CD4-positive, alpha-beta T cell (primary cell): ENCODE data around the gene CEP295NL. TPM values are rescaled to one million over a fixed set of nuclear protein-coding genes. Genes with fewer than 3 reads are reported as not detected.
A peak's percentile ranks its signal among the peaks of the same experiment; 100 is the strongest.
"Not testable (repeated sequence)": the region's sequence is repeated elsewhere in the genome, so short reads cannot be mapped to it uniquely, and the experiment has no call there.

Source experiments
- ATAC-seq: fragments of 200-7000 bp; cut with Tn5 transposase; one replicate; pipeline ENCODE4 v1.10.0; 2022; ENCODE audit warnings: mild to moderate bottlenecking; ENCODE audit not compliant: poor library complexity
- CTCF ChIA-PET: fragments of 350-600 bp; sonication (Branson Sonifier 250); formaldehyde crosslinking; loops from one replicate; lab custom pipeline; 2021; ENCODE audit warnings: antibody characterized with exemption, inconsistent platforms; lab: Charles Lee
- POLR2A ChIA-PET: fragments of 350-600 bp; sonication (Branson Sonifier 250); formaldehyde crosslinking; loops from one replicate; lab custom pipeline; 2021; ENCODE audit warnings: antibody characterized with exemption, inconsistent platforms; lab: Charles Lee
- DNase-seq, 14 experiments: peaks; one replicate each; pipeline ENCODE4 v3.0.0-alpha.2; 2013 to 2020; ENCODE audit warnings: mixed read lengths in 2 of 14
- H3K27ac ChIP-seq, 2 donors: one replicate each; pipeline versions ENCODE4 v1.5.1 to v1.7.0; 2013; ENCODE audit warnings: low read length in 2 of 2, low read depth in 1 of 2, mild to moderate bottlenecking in 1 of 2
- H3K27me3 ChIP-seq, 2 experiments: 1 replicate in 1 of 2; 2 replicates in 1 of 2; pipeline versions ENCODE4 v1.6.1 to v1.7.0; 2013; ENCODE audit warnings: low read length in 2 of 2, control low read depth in 1 of 2, mild to moderate bottlenecking in 1 of 2, moderate library complexity in 1 of 2; ENCODE audit not compliant: insufficient read depth in 2 of 2, control insufficient read depth in 1 of 2
- H3K36me3 ChIP-seq: one replicate; pipeline ENCODE4 v1.6.1; 2013; ENCODE audit warnings: low read length, control low read depth; ENCODE audit not compliant: insufficient read depth
- H3K4me1 ChIP-seq: one replicate; pipeline ENCODE4 v1.6.1; 2013; ENCODE audit warnings: low read length, control low read depth; ENCODE audit not compliant: insufficient read depth
- H3K4me3 ChIP-seq: one replicate; pipeline ENCODE4 v1.5.1; 2013; ENCODE audit warnings: mild to moderate bottlenecking, low read length, moderate library complexity
- H3K9me3 ChIP-seq, 2 experiments: 1 replicate in 1 of 2; 2 replicates in 1 of 2; pipeline versions ENCODE4 v1.6.1 to v1.7.0; 2013; ENCODE audit warnings: low read length in 2 of 2, mild to moderate bottlenecking in 2 of 2, control low read depth in 1 of 2, moderate library complexity in 1 of 2; ENCODE audit not compliant: control insufficient read depth in 1 of 2, insufficient read depth in 1 of 2
- H3K27ac Mint-ChIP-seq: one replicate; pipeline ENCODE4 v1.8.0; 2020; ENCODE audit warnings: mixed read lengths
- H3K27me3 Mint-ChIP-seq: one replicate; pipeline ENCODE4 v1.8.0; 2021; ENCODE audit warnings: mixed read lengths
- H3K36me3 Mint-ChIP-seq: one replicate; pipeline ENCODE4 v1.8.0; 2021; ENCODE audit warnings: low read depth, mixed read lengths
- H3K4me1 Mint-ChIP-seq: one replicate; pipeline ENCODE4 v1.8.0; 2021; ENCODE audit warnings: low read depth, mixed read lengths
- H3K4me3 Mint-ChIP-seq: one replicate; pipeline ENCODE4 v1.8.0; 2020; ENCODE audit warnings: mild to moderate bottlenecking, mixed read lengths
- H3K9me3 Mint-ChIP-seq: one replicate; pipeline ENCODE4 v1.8.0; 2020; ENCODE audit warnings: mixed read lengths
- intact Hi-C, 2 experiments: fragments of 100-400 bp; cut with DNase I in 1 of 2; cut with micrococcal nuclease in 1 of 2; formaldehyde crosslinking; loops; one replicate each; pipeline versions ENCODE4 v1.15.1 to v1.9.0; 2023 to 2025; cut with DNase I, micrococcal nuclease
- total RNA-seq, 174 experiments: library from RNA in 2 of 174; stranded (reverse) in 2 of 174; gene quantifications; one replicate each; pipeline ENCODE4 v1.2.3 and lab custom pipeline; 2021 to 2026
- TF ChIP-seq, protein P1 (sequence below): fragments of 200-600 bp; IDR thresholded peaks from one replicate; pipeline ENCODE4 v1.8.0; 2022; ENCODE audit warnings: antibody characterized with exemption, mild to moderate bottlenecking

The CEP295NL gene
- total RNA-seq, 2 experiments from 2014 or later, result 2.6 to 2.7 TPM

DNA sequence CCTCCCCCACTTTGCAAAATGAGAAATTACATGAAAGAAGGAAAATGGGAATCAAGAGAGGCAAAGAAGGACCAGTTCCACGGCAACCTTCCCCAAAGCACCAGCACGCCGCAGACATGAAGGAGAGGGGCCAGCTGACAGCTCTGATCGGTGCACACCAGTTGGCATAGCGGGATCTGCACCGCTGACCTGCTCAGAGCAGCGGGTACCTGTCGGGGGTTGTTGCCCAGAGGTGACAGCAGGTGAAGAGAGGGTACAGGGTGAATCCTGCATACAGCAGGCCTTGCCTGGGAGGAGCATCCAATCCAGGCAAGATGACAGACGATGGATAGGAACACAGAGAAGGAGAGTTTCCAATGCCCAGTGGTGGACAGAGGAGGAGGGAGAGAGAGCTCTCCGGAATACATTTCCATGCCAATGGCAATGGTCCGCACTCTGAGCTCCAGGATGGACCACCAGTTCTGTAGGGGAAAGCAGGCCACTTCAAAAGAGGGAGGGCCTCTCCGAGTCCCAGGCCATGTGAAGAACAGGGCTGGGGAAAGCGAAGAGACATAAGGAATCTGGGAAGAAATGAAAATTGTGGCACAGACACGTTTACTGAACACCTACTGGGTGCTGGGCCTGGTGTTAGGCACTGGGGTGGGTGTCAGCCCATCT is 24.0 kb downstream of the CEP295NL start:
- Mint-ChIP-seq H3K27ac (peak overlapping the region; percentile 87), H3K27me3 (peaks cover 6% of the 10 kb centered on the region), H3K9me3 (no peaks in the 10 kb centered on the region), H3K36me3 (no peaks in the 10 kb centered on the region), H3K4me3 (peak overlapping the region; percentile 83), H3K4me1 (peaks cover 39% of the 10 kb centered on the region)
- no peak overlapping the region for H3K27ac ChIP-seq
- H3K36me3 ChIP-seq, result no peaks in the 10 kb centered on the region
- H3K4me3 ChIP-seq, result peak overlapping the region; percentile 37
- ChIA-PET POLR2A (no interaction called here), CTCF (no interaction called here)
- H3K27me3 ChIP-seq, result peaks cover 0 to 4% of the 10 kb centered on the region in 2 experiments
- TF ChIP-seq, protein P1, sequence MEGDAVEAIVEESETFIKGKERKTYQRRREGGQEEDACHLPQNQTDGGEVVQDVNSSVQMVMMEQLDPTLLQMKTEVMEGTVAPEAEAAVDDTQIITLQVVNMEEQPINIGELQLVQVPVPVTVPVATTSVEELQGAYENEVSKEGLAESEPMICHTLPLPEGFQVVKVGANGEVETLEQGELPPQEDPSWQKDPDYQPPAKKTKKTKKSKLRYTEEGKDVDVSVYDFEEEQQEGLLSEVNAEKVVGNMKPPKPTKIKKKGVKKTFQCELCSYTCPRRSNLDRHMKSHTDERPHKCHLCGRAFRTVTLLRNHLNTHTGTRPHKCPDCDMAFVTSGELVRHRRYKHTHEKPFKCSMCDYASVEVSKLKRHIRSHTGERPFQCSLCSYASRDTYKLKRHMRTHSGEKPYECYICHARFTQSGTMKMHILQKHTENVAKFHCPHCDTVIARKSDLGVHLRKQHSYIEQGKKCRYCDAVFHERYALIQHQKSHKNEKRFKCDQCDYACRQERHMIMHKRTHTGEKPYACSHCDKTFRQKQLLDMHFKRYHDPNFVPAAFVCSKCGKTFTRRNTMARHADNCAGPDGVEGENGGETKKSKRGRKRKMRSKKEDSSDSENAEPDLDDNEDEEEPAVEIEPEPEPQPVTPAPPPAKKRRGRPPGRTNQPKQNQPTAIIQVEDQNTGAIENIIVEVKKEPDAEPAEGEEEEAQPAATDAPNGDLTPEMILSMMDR, result no peak
- H3K9me3 ChIP-seq, result no peaks in the 10 kb centered on the region
- intact Hi-C loops, result no loop called here
- no peak for DNase-seq
- no peak for ATAC-seq
- H3K4me1 ChIP-seq, result peaks cover 33% of the 10 kb centered on the region

DNA sequence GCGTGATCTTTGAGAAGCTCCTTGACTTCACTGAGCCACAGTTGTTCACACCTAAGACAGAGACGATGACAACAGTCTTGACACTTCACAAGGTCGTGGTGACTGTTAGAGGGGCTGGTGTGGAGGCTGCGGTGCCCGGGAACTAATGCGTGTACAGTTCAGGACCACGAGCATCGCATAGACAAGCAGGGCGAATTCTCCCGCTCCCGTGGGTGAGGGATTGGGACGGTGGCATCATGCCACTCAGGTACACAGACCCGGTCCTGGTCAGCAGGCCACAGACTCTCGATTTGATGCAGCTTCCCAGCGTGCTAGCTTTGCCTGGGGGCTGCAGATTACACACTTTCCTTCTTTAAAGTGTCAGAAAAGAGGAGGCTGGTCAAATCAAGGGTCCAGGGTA is 24.7 kb downstream of the CEP295NL start:
- no peaks in the 10 kb centered on the region for H3K9me3 ChIP-seq
- H3K27me3 ChIP-seq, result peaks cover 0 to 4% of the 10 kb centered on the region in 2 experiments
- Mint-ChIP-seq H3K9me3 (no peaks in the 10 kb centered on the region), H3K4me3 (peak overlapping the region; percentile 45), H3K36me3 (no peaks in the 10 kb centered on the region), H3K27me3 (peaks cover 6% of the 10 kb centered on the region), H3K4me1 (peaks cover 37% of the 10 kb centered on the region), H3K27ac (peak overlapping the region; percentile 29)
- H3K36me3 ChIP-seq, result no peaks in the 10 kb centered on the region
- ChIA-PET CTCF (no interaction called here), POLR2A (no interaction called here)
- no peak for DNase-seq
- no peak overlapping the region for H3K4me3 ChIP-seq
- no peak overlapping the region for H3K27ac ChIP-seq
- peaks cover 26% of the 10 kb centered on the region for H3K4me1 ChIP-seq
- TF ChIP-seq, protein P1, result no peak
- ATAC-seq, result no peak
- intact Hi-C loops, result no loop called here

- H3K27me3 ChIP-seq, H3K4me3 Mint-ChIP-seq, H3K27ac Mint-ChIP-seq, DNase-seq, H3K4me3 ChIP-seq, H3K27me3 Mint-ChIP-seq, H3K9me3 ChIP-seq, H3K36me3 ChIP-seq, intact Hi-C loops, H3K9me3 Mint-ChIP-seq, CTCF ChIA-PET, H3K27ac ChIP-seq, ATAC-seq, POLR2A ChIA-PET, H3K36me3 Mint-ChIP-seq: not testable (repeated sequence)
- H3K4me1 ChIP-seq, result peaks cover 17% of the 10 kb centered on the region
- peaks cover 26% of the 10 kb centered on the region for H3K4me1 Mint-ChIP-seq
Measured at GRCh38 chr17:78876954-78877517, 26.0 kb downstream of the CEP295NL start.
